ENCODE data around the gene N4BP3. TPM values are rescaled to one million over a fixed set of nuclear protein-coding genes. Genes with fewer than 3 reads are reported as not detected.

The N4BP3 gene
- total and polyA plus RNA-seq, 2 of the 13 experiments (the other 11 are each of a cell fraction or from before 2014, with no cell fraction given) = 0.13 TPM; not detected in 1

GRCh38 chr5:178163772-178164735, 50.7 kb downstream of the N4BP3 start (continued):
- TF ChIP-seq, protein P1, sequence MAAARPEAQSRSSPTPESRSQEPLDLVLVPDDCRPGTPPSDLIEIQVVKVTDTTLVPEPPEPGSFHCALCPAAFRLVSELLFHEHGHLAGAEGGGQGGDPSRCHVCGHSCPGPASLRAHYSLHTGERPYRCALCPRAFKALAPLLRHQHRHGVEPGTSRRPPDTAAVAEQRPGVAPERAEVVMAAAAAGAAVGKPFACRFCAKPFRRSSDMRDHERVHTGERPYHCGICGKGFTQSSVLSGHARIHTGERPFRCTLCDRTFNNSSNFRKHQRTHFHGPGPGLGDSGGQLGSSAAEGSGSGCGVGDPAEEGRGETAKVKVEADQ (CRISPR knock-in tag; IDR thresholded peaks at IDR 0.05; ENCODE audit: borderline replicate concordance) = 0 out of 2 replicates have a peak, but pooled peaks have one; percentile 37
- TF ChIP-seq NONO (IDR thresholded peaks at IDR 0.05) (no peak), NONO (CRISPR knock-in tag; conservative IDR thresholded peaks at IDR 0.05) (0 out of 2 replicates have a peak, but pooled peaks have one; percentile 22), JARID2 (CRISPR knock-in tag; IDR thresholded peaks at IDR 0.05; ENCODE audit: insufficient replicate concordance) (no peak), GATAD1 (CRISPR knock-in tag; IDR thresholded peaks at IDR 0.05) (0 out of 2 replicates have a peak, but pooled peaks have one; percentile 21), ZNF512B (CRISPR knock-in tag; IDR thresholded peaks at IDR 0.05; ENCODE audit: borderline replicate concordance) (peak; percentile 51; the same call in 1 of the 2 replicates), TRAFD1 (CRISPR knock-in tag; IDR thresholded peaks at IDR 0.05; ENCODE audit: borderline replicate concordance) (no peak), ZNF501 (CRISPR knock-in tag; IDR thresholded peaks at IDR 0.05) (peak; percentile 28; the same call in 1 of the 2 replicates), DDIT3 (CRISPR knock-in tag; IDR thresholded peaks at IDR 0.05) (no peak), U2AF1 (optimal IDR thresholded peaks at IDR 0.05; ENCODE audit: low read depth, low read length) (no peak), HMGXB3 (CRISPR knock-in tag; IDR thresholded peaks at IDR 0.05; ENCODE audit: borderline replicate concordance) (no peak), SMC3 (IDR thresholded peaks at IDR 0.05; ENCODE audit: low read length) (peak; percentile 42; the same call in 1 of the 2 replicates), BCLAF1 (IDR thresholded peaks at IDR 0.05) (no peak)
